Skeletal muscle tissue (tissue), 4 donors: ENCODE results near the gene TRIM59. TPM values are rescaled to one million over a fixed set of nuclear protein-coding genes. Genes with fewer than 3 reads are reported as not detected.

Source experiments
- H3K27ac ChIP-seq: one replicate; pipeline ENCODE4 v1.7.0; 2013; ENCODE audit warnings: mild to moderate bottlenecking, low read depth, low read length, inconsistent platforms
- H3K27me3 ChIP-seq, 3 donors: one replicate each; pipeline ENCODE4 v1.7.0; 2013; ENCODE audit warnings: low read length in 3 of 3; ENCODE audit not compliant: control insufficient read depth in 3 of 3, insufficient read depth in 3 of 3
- H3K36me3 ChIP-seq, 3 donors: one replicate each; pipeline ENCODE4 v1.7.0; 2013; ENCODE audit warnings: low read length in 3 of 3; ENCODE audit not compliant: control insufficient read depth in 3 of 3, insufficient read depth in 3 of 3
- H3K4me1 ChIP-seq, 3 donors: one replicate each; pipeline ENCODE4 v1.7.0; 2013; ENCODE audit warnings: low read length in 3 of 3, mild to moderate bottlenecking in 3 of 3; ENCODE audit not compliant: control insufficient read depth in 3 of 3, insufficient read depth in 3 of 3
- H3K4me3 ChIP-seq, 3 donors: one replicate each; pipeline ENCODE4 v1.7.0; 2013; ENCODE audit warnings: low read length in 3 of 3
- H3K9ac ChIP-seq, 3 donors: one replicate each; pipeline ENCODE4 v1.7.0; 2013; ENCODE audit warnings: low read length in 3 of 3, mild to moderate bottlenecking in 3 of 3, moderate library complexity in 2 of 3, low read depth in 1 of 3
- H3K9me3 ChIP-seq, 3 donors: one replicate each; pipeline ENCODE4 v1.7.0; 2013; ENCODE audit warnings: low read length in 3 of 3; ENCODE audit not compliant: control insufficient read depth in 3 of 3
- total RNA-seq: library from RNA; depleted of rRNA; stranded (reverse); fragments of >200 nt; gene quantifications from one replicate; pipeline ENCODE4 v1.2.3, GENCODE V29; 2014
- donor health status: Osteomylitis.

TRIM59 gene
- total RNA-seq, 1 donor from 2014 or later = 6.3 TPM

DNA sequence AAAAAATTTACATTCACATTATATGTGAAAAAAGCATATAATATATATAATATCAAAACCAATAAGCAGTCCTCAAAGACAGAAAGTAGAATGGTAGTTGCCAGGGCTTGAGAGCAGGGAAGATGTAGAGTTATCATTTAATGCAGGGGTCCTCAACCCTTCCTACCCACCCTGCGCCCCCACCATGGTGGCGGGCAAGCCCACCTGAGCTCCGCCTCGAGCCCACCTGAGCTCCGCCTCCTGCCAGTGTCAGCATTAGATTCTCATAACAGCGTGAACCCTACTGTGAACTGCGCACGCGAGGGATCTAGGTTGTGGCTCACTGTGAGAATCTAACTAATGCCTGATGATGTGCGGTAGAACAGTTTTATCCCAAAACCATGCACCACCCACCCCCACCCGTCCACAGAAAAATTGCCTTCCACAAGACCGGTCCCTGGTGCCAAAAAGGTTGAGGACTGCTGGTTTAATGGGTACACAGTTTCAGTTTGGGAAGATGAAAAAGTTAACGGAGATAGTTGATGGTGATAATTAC is 3.0 kb downstream of the TRIM59 start:
- Histone ChIP-seq H3K27ac (no peak overlapping the region), H3K27me3 (peaks cover 15 to 20% (median 20%) of the 10 kb centered on the region in 3 donors), H3K36me3 (no peaks in the 10 kb centered on the region), H3K4me1 (peaks cover 9 to 12% (median 10%) of the 10 kb centered on the region in 3 donors), H3K4me3 (no peak overlapping the region), H3K9ac (no peak overlapping the region), H3K9me3 (peaks cover 0 to 3% (median 0%) of the 10 kb centered on the region in 3 donors)

- Histone ChIP-seq H3K4me3 (no peak overlapping the region), H3K27ac (no peak overlapping the region), H3K4me1 (peaks cover 8 to 12% (median 9%) of the 10 kb centered on the region in 3 donors), H3K27me3 (peaks cover 15 to 20% (median 20%) of the 10 kb centered on the region in 3 donors), H3K9me3 (peaks cover 0 to 3% (median 0%) of the 10 kb centered on the region in 3 donors), H3K36me3 (no peaks in the 10 kb centered on the region), H3K9ac (no peak overlapping the region)
Observed at GRCh38 chr3:160445854-160446253, 3.7 kb downstream of the TRIM59 start.

DNA sequence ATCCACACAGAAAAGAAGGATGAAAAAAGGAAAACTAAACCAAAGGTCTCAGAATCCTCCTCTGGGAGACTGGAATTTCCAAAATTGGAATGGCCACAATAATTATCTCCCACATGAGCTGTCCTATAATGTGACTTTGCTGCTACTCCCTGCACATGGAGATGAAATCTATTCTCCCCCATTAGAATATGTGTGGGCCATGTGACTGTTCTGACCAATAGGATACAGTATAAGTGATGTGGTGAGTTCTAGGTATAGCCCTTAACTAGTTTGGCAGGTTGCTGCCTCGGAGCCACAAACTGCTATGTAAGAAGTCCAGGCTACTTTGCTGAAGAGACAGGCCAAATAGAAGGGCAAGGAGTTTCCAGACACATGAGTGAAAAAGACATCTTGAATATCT is 5.2 kb downstream of the TRIM59 start:
- no peak overlapping the region for H3K9ac ChIP-seq
- peaks cover 0 to 2% (median under 1%) of the 10 kb centered on the region in 3 donors for H3K4me1 ChIP-seq
- no peaks in the 10 kb centered on the region for H3K9me3 ChIP-seq
- no peak overlapping the region for H3K4me3 ChIP-seq
- H3K36me3 ChIP-seq = no peaks in the 10 kb centered on the region
- H3K27me3 ChIP-seq = peaks cover 6 to 12% (median 11%) of the 10 kb centered on the region in 3 donors
- no peak overlapping the region for H3K27ac ChIP-seq

GRCh38 chr3:160440687-160441086 is 8.9 kb downstream of the TRIM59 start:
- H3K27ac ChIP-seq = no peak overlapping the region
- H3K36me3 ChIP-seq = no peaks in the 10 kb centered on the region

DNA sequence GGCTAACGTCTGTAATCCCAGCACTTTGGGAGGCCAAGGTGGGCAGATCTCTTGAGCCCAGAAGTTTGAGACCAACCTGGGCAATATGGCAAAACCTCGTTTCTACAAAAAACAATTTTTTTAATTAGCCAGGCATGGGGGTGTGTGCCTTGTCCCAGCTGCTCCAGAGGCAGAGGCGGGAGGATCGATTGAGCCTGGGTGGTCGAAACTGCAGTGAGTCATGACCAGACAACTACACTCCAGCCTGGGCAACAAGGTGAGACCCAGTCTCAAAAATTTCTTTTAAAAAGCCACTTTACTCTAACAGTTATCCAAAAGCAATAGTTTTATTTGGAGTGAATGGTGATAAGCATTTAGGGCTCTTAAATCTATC is 12.5 kb downstream of the TRIM59 start:
- Histone ChIP-seq H3K27ac (no peak overlapping the region), H3K36me3 (peaks cover 2 to 15% (median 12%) of the 10 kb centered on the region in 3 donors), H3K4me1 (no peaks in the 10 kb centered on the region), H3K9me3 (no peaks in the 10 kb centered on the region), H3K4me3 (no peak overlapping the region), H3K9ac (no peak overlapping the region), H3K27me3 (no peaks in the 10 kb centered on the region)

More at GRCh38 chr3:160440687-160441086, 8.9 kb downstream of the TRIM59 start:
- H3K9ac ChIP-seq = no peak overlapping the region
- H3K4me1 ChIP-seq = no peaks in the 10 kb centered on the region
- no peaks in the 10 kb centered on the region for H3K9me3 ChIP-seq
- no peaks in the 10 kb centered on the region for H3K27me3 ChIP-seq
- H3K4me3 ChIP-seq = no peak overlapping the region

GRCh38 chr3:160435747-160436146 is 13.8 kb downstream of the TRIM59 start:
- no peak overlapping the region for H3K27ac ChIP-seq
- H3K9me3 ChIP-seq = no peaks in the 10 kb centered on the region
- peaks cover 2 to 19% (median 16%) of the 10 kb centered on the region in 3 donors for H3K36me3 ChIP-seq
- no peaks in the 10 kb centered on the region for H3K4me1 ChIP-seq
- no peaks in the 10 kb centered on the region for H3K27me3 ChIP-seq
- no peak overlapping the region for H3K9ac ChIP-seq
- no peak overlapping the region for H3K4me3 ChIP-seq

GRCh38 chr3:160435095-160435494 is 14.5 kb downstream of the TRIM59 start:
- H3K9me3 ChIP-seq = no peaks in the 10 kb centered on the region
- H3K4me1 ChIP-seq = no peaks in the 10 kb centered on the region
- H3K4me3 ChIP-seq = no peak overlapping the region
- H3K27ac ChIP-seq = no peak overlapping the region
- H3K36me3 ChIP-seq = peaks cover 2 to 19% (median 19%) of the 10 kb centered on the region in 3 donors
- H3K9ac ChIP-seq = no peak overlapping the region
- H3K27me3 ChIP-seq = no peaks in the 10 kb centered on the region

GRCh38 chr3:160434071-160434470 is 15.5 kb downstream of the TRIM59 start:
- H3K27me3 ChIP-seq = no peaks in the 10 kb centered on the region
- no peak overlapping the region for H3K4me3 ChIP-seq
- no peaks in the 10 kb centered on the region for H3K9me3 ChIP-seq
- no peaks in the 10 kb centered on the region for H3K4me1 ChIP-seq
- H3K9ac ChIP-seq = no peak overlapping the region
- no peak overlapping the region for H3K27ac ChIP-seq
- H3K36me3 ChIP-seq = peaks cover 2 to 19% (median 19%) of the 10 kb centered on the region in 3 donors

DNA sequence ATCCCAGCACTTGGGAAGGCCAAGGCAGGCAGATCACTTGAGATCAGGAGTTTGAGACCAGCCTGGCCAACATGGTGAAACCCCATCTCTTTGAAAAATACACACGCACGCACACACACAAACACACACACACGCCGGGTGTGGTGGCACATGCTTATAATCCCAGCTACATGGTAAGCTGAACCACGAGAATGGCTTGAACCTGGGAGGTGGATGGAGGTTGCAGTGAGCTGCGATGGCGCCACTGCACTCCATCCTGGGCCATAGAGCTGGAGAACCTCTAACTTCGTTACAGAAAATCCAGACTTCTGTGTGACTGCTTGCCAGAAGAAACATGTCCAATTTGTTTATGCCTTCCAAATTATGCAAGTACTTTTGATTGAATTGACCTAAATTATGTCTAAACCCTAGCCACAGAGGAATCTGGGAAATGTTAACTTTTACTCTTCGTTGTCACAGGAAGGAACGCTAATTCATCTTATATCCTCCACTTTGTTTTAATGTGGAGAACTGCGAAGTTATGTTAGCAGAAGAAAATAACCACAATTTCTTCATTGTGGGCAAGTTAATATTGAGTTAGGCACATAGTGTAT is 21.7 kb downstream of the TRIM59 start:
- no peak overlapping the region for H3K27ac ChIP-seq
- H3K4me3 ChIP-seq = no peak overlapping the region
- no peaks in the 10 kb centered on the region for H3K4me1 ChIP-seq
- H3K9ac ChIP-seq = no peak overlapping the region
- H3K36me3 ChIP-seq = peaks cover 11 to 41% (median 37%) of the 10 kb centered on the region in 3 donors
- H3K27me3 ChIP-seq = no peaks in the 10 kb centered on the region
- H3K9me3 ChIP-seq = no peaks in the 10 kb centered on the region

DNA sequence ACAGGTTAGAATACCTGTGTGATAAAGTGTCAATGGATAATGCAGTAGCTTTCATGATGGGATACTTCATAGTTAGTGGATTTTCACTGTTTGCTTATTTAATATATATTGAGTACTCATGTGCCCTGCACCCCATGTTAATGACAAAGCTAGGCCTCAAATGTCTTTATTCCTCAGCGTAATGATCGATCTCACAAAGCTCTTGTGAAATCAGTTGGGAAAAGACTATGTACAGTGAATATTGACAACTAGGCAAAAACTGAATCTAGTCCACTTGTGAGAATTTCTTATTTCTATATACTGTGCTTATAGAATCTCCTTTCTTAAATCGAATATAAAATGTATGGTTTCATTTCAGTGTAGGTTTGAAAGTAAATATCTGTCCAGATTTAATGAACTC is 32.3 kb downstream of the TRIM59 start:
- Histone ChIP-seq H3K27me3 (no peaks in the 10 kb centered on the region), H3K9ac (no peak overlapping the region), H3K36me3 (peaks cover 5 to 29% (median 20%) of the 10 kb centered on the region in 3 donors), H3K4me1 (no peaks in the 10 kb centered on the region), H3K9me3 (no peaks in the 10 kb centered on the region), H3K4me3 (no peak overlapping the region), H3K27ac (no peak overlapping the region)
